ENCODE results near the gene CLN6.

CLN6 gene

DNA sequence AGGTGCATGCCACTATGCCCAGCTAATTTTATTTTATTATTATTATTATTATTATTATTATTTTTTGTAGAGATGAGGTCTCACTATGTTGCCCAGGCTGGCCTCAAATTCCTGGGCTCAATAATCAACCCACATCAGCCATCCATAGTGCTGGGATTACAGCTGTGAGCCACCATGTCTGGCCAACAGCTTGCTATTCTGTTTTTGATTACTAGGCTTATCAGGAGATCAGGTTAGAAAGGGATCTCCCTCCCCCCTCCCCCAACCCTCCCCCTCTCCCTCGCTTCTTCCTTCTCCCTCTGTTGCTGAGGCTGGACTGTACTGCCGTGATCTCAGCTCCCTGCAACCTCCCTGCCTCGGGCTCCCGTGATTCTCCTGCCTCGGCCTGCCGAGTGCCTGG, 8.6 kb downstream of the CLN6 start:
- no peak for DNase-seq (ENCODE audit: low read depth)
- no peak for TF ChIP-seq CTCF (conservative IDR thresholded peaks at IDR 0.05; ENCODE audit: low read depth, low read length)
- no peak overlapping the region for H3K4me3 ChIP-seq (ENCODE audit: low read depth, low read length)

- no peak overlapping the region for H3K4me3 ChIP-seq (ENCODE audit: low read depth, low read length)
- TF ChIP-seq CTCF (conservative IDR thresholded peaks at IDR 0.05; ENCODE audit: low read depth, low read length): no peak
- no peak for DNase-seq (ENCODE audit: low read depth)
Observed at GRCh38 chr15:68220489-68220888, 9.0 kb downstream of the CLN6 start.

DNA sequence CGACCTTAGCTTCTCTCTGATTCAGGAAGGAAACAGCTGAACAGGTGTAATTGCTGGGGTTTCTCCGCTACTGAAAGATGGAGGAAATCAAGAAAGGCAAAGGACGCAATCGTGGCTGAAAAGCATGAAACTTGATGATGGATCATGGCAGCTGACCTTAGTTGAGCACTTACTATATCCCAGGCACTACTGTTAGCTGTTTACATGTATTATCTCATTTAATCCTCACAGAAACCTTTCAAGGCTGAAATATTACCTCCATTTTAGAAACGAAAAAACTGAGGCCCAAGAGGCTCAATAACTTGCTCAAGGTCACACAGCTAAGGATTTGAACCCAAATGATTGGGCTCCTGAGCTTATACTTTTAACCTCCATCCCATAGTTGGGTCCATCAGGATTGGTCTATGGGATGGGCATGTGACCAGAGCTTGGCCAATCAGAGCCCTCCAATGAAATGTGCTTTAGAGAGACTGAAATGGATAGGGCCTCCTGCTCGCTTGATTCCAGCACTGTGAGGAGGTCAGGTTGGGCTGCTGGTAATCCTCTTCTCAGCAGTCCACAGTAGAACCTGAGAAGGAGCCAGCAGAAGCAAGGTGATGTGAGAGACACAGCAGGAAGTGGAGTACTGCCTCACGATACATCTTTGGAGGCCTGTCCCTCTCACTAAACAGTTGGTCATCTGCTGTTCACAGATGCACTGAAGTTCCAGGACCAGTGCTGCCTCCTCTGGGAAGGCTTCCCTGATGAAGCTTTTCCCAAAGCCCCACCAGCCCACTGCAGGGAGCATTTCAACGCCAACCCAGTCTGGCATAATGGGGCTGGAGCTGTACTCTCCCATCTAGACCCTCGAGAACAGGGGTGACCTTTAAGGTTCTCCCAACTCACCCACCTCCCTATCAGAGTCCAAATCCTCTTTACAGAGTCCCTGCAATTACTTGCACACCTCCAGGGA, 10.4 kb downstream of the CLN6 start:
- TF ChIP-seq CTCF (conservative IDR thresholded peaks at IDR 0.05; ENCODE audit: low read depth, low read length): no peak
- no peak overlapping the region for H3K4me3 ChIP-seq (ENCODE audit: low read depth, low read length)
- DNase-seq (ENCODE audit: low read depth): no peak

DNA sequence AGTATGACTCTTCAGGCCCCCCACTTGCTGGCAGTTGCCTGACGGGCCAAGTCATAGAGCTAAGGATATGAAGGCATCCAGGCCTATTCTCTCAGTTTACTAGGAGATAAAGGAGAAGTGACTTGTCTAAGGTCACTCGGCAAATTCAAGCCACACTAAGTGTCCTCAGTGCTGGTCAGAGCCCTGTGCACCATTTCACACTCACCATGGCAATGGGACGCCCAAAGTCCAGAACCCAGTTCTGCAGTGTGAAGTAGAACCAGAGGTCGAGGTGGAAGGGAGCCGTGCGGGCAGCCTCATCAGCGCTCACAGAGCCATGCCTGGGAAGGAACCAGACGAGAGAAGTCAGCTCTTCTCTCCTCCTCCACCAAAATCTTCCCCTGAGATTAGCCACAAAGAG, 11.2 kb downstream of the CLN6 start:
- no peak for DNase-seq (ENCODE audit: low read depth)
- TF ChIP-seq CTCF (conservative IDR thresholded peaks at IDR 0.05; ENCODE audit: low read depth, low read length): no peak
- H3K4me3 ChIP-seq (ENCODE audit: low read depth, low read length): no peak overlapping the region

DNA sequence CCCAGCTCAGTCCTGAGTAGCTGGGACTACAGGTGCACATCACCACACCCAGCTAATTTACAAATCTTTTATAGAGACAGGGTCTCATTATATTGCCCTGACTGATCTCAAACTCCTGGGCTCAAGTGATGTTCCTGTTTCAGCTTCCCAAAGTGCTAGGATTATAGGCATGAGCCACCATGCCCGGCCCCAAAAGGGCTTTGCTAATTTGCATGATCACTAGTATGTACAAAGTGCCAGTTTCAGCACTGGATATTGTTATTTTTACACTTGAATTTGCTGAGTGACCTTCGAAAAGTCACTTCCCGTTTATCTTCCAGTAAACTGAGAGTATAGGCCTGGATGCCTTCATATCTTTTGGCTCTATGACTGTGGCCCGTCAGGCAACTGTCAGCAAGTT, 12.2 kb downstream of the CLN6 start:
- DNase-seq (ENCODE audit: low read depth): no peak
- TF ChIP-seq CTCF (conservative IDR thresholded peaks at IDR 0.05; ENCODE audit: low read depth, low read length): no peak
- H3K4me3 ChIP-seq (ENCODE audit: low read depth, low read length): no peak overlapping the region

GRCh38 chr15:68214838-68215254, 14.7 kb downstream of the CLN6 start:
- DNase-seq (ENCODE audit: low read depth): no peak
- no peak for TF ChIP-seq CTCF (conservative IDR thresholded peaks at IDR 0.05; ENCODE audit: low read depth, low read length)
- H3K4me3 ChIP-seq (ENCODE audit: low read depth, low read length): no peak overlapping the region

All from choroid plexus epithelial cell (primary cell).